Fibroblast of lung (primary cell): ENCODE data around the gene CFHR2. TPM values are rescaled to one million over a fixed set of nuclear protein-coding genes. Genes with fewer than 3 reads are reported as not detected.

ENCODE experiments used
- DNase-seq, 2 donors: peaks; one replicate each; pipeline versions ENCODE4 v3.0.0 to v3.0.0-alpha.2; 2010; ENCODE audit warnings: low read depth in 2 of 2
- H2AFZ ChIP-seq: 2 replicates; pipeline ENCODE4 v1.5.1; 2012; ENCODE audit warnings: low read length, control low read depth, inconsistent platforms
- H3K27ac ChIP-seq: 2 replicates; pipeline ENCODE4 v1.5.1; 2011; ENCODE audit warnings: low read length, control low read depth; ENCODE audit not compliant: insufficient read depth
- H3K27me3 ChIP-seq: 2 replicates; pipeline ENCODE4 v1.5.1; 2011; ENCODE audit warnings: mild to moderate bottlenecking, low read length; ENCODE audit not compliant: control insufficient read depth, insufficient read depth
- H3K36me3 ChIP-seq: 2 replicates; pipeline ENCODE4 v1.5.1; 2011; ENCODE audit warnings: low read length; ENCODE audit not compliant: control insufficient read depth, insufficient read depth
- H3K4me1 ChIP-seq: 2 replicates; pipeline ENCODE4 v1.5.1; 2011; ENCODE audit warnings: low read length; ENCODE audit not compliant: control insufficient read depth, insufficient read depth; ENCODE audit errors: extremely low read depth
- H3K4me2 ChIP-seq: 2 replicates; pipeline ENCODE4 v1.5.1; 2011; ENCODE audit warnings: low read length, control low read depth; ENCODE audit not compliant: insufficient read depth; ENCODE audit errors: extremely low read depth
- H3K4me3 ChIP-seq, 4 experiments: fragments of 200-600 bp in 1 of 4; sonication (generic) in 1 of 4; replicated peaks in 1 of 4; 2 replicates each; pipeline ENCODE4 v1.5.1; 2011 to 2016; ENCODE audit warnings: low read length in 4 of 4, low read depth in 3 of 4, mild to moderate bottlenecking in 3 of 4, control low read depth in 2 of 4, inconsistent platforms in 1 of 4, mixed read lengths in 1 of 4; ENCODE audit not compliant: insufficient read depth in 1 of 4; ENCODE audit errors: control extremely low read depth in 1 of 4
- H3K79me2 ChIP-seq: 2 replicates; pipeline ENCODE4 v1.5.1; 2012; ENCODE audit warnings: mild to moderate bottlenecking, low read length, inconsistent platforms; ENCODE audit not compliant: control insufficient read depth, insufficient read depth
- H3K9ac ChIP-seq: 2 replicates; pipeline ENCODE4 v1.5.1; 2011; ENCODE audit warnings: mild to moderate bottlenecking, low read length, control low read depth; ENCODE audit not compliant: insufficient read depth
- H3K9me3 ChIP-seq: 2 replicates; pipeline ENCODE4 v1.5.1; 2012; ENCODE audit warnings: low read depth, low read length; ENCODE audit not compliant: control insufficient read depth, insufficient read depth
- H4K20me1 ChIP-seq: 2 replicates; pipeline ENCODE4 v1.5.1; 2011; ENCODE audit warnings: low read length; ENCODE audit not compliant: control insufficient read depth, insufficient read depth; ENCODE audit errors: extremely low read depth
- EZH2 ChIP-seq: IDR thresholded peaks from 2 replicates; pipeline ENCODE4 v1.5.1; 2012; ENCODE audit warnings: low read length, control low read depth, mild to moderate bottlenecking; ENCODE audit errors: missing control alignments
- polyA plus RNA-seq, 2 donors: library from polyadenylated mRNA; depleted of rRNA in 1 of 2; stranded (reverse) in 1 of 2; unstranded in 1 of 2; fragments of >200 nt; gene quantifications; 2 replicates each; pipeline ENCODE4 v1.2.1, GENCODE V29; 2011 to 2012; ENCODE audit warnings: missing spikeins in 1 of 2
- total RNA-seq: library from RNA; depleted of rRNA; stranded (reverse); fragments of >200 nt; gene quantifications from 2 replicates; pipeline ENCODE4 v1.2.1, GENCODE V29; 2014
- TF ChIP-seq, protein P1 (sequence below), 2 donors: IDR thresholded peaks in 1 of 2; conservative IDR thresholded peaks in 1 of 2; 1 replicate in 1 of 2; 2 replicates in 1 of 2; pipeline ENCODE4 v1.5.1; 2011 to 2012; ENCODE audit warnings: low read length in 2 of 2, control low read depth in 1 of 2, inconsistent platforms in 1 of 2, low read depth in 1 of 2, mild to moderate bottlenecking in 1 of 2

The CFHR2 gene
- total and polyA plus RNA-seq, 2 donors (not counting 1 experiment from before 2014, with no cell fraction given), result not detected

DNA sequence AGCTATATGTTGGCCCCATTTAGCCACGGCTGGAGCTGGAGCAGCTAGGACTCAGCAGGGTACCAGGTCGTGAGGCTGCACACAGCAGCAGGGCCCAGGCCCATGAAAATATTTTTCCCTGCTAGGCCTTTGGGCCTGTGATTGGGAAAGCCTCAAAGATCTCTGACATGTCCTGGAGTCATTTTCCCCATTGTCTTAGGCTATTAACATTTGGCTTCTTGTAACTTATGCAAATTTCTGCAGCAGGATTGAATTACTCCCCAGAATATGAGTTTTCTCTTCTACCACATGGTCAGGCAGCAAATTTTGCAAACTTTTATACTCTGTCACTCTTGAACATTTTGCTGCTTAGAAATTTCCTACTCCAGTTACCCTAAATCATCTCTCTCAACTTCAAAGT is 11.2 kb downstream of the CFHR2 start:
- no peak overlapping the region for H3K4me3 ChIP-seq
- no peak overlapping the region for H3K9ac ChIP-seq
- no peak overlapping the region for H3K27ac ChIP-seq
- no peaks in the 10 kb centered on the region for H3K36me3 ChIP-seq
- no peak for DNase-seq
- no peaks in the 10 kb centered on the region for H4K20me1 ChIP-seq
- H3K4me1 ChIP-seq, result no peaks in the 10 kb centered on the region
- H3K27me3 ChIP-seq, result no peaks in the 10 kb centered on the region
- H3K9me3 ChIP-seq, result no peaks in the 10 kb centered on the region
- H2AFZ ChIP-seq, result no peak overlapping the region
- no peaks in the 10 kb centered on the region for H3K79me2 ChIP-seq
- TF ChIP-seq, protein P1, sequence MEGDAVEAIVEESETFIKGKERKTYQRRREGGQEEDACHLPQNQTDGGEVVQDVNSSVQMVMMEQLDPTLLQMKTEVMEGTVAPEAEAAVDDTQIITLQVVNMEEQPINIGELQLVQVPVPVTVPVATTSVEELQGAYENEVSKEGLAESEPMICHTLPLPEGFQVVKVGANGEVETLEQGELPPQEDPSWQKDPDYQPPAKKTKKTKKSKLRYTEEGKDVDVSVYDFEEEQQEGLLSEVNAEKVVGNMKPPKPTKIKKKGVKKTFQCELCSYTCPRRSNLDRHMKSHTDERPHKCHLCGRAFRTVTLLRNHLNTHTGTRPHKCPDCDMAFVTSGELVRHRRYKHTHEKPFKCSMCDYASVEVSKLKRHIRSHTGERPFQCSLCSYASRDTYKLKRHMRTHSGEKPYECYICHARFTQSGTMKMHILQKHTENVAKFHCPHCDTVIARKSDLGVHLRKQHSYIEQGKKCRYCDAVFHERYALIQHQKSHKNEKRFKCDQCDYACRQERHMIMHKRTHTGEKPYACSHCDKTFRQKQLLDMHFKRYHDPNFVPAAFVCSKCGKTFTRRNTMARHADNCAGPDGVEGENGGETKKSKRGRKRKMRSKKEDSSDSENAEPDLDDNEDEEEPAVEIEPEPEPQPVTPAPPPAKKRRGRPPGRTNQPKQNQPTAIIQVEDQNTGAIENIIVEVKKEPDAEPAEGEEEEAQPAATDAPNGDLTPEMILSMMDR (conservative IDR thresholded peaks at IDR 0.05 in 1 of 2, IDR thresholded peaks at IDR 0.05 in 1 of 2; ENCODE audit: low read depth in 1 of 2, low read length in 2 of 2), result no peak
- no peak for TF ChIP-seq EZH2
- no peak overlapping the region for H3K4me2 ChIP-seq

DNA sequence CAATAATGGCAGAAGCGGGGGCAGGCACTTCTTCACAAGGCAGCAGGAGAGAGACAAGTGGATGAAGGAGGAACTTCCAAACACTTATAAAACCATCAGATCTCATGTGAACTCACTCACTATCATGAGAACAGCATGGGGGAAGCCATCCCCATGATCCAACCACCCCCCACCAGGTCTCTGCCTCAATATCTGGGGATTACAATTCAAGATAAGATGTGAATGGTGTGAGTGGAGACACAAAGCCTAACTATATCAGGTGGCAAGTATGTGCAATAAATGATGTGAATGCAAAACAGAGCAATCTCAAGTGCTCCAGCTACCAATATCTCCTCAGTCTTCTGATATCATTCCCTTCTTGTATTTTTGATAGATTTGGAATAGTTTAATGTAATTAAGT is 12.4 kb downstream of the CFHR2 start:
- H3K79me2 ChIP-seq, result no peaks in the 10 kb centered on the region
- no peaks in the 10 kb centered on the region for H3K36me3 ChIP-seq
- H3K9ac ChIP-seq, result no peak overlapping the region
- no peaks in the 10 kb centered on the region for H3K4me1 ChIP-seq
- TF ChIP-seq, protein P1 (conservative IDR thresholded peaks at IDR 0.05 in 1 of 2, IDR thresholded peaks at IDR 0.05 in 1 of 2; ENCODE audit: low read depth in 1 of 2, low read length in 2 of 2), result no peak
- no peak for TF ChIP-seq EZH2
- H3K27me3 ChIP-seq, result no peaks in the 10 kb centered on the region
- H3K27ac ChIP-seq, result no peak overlapping the region
- H3K4me3 ChIP-seq, result no peak overlapping the region
- no peak for DNase-seq
- no peaks in the 10 kb centered on the region for H3K9me3 ChIP-seq
- no peaks in the 10 kb centered on the region for H4K20me1 ChIP-seq
- H2AFZ ChIP-seq, result no peak overlapping the region
- no peak overlapping the region for H3K4me2 ChIP-seq

DNA sequence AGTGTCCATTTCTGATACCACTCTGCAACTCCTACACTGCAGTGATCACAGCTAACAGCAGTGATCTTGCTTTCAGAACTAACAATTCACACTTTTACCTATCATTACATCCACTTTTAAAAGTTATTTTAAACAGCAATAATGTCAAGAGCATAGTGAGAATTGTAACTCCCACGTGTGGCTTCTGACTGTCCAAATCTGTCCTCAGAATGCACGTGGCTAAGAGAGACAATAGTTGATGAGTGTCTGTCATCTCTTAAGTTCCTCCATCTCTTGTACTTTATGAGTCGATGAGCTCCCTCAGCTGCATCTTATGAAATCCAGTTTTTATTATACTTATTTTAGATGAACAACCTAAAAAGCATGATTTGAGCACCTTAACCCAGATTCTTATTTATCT is 17.3 kb downstream of the CFHR2 start:
- H4K20me1 ChIP-seq, result no peaks in the 10 kb centered on the region
- no peak for DNase-seq
- no peak overlapping the region for H3K27ac ChIP-seq
- H3K27me3 ChIP-seq, result no peaks in the 10 kb centered on the region
- H3K79me2 ChIP-seq, result no peaks in the 10 kb centered on the region
- H3K4me2 ChIP-seq, result no peak overlapping the region
- H3K9me3 ChIP-seq, result no peaks in the 10 kb centered on the region
- no peak overlapping the region for H3K4me3 ChIP-seq
- TF ChIP-seq EZH2, result no peak
- TF ChIP-seq, protein P1 (conservative IDR thresholded peaks at IDR 0.05 in 1 of 2, IDR thresholded peaks at IDR 0.05 in 1 of 2; ENCODE audit: low read depth in 1 of 2, low read length in 2 of 2), result no peak
- no peak overlapping the region for H3K9ac ChIP-seq
- no peaks in the 10 kb centered on the region for H3K36me3 ChIP-seq
- no peak overlapping the region for H2AFZ ChIP-seq
- no peaks in the 10 kb centered on the region for H3K4me1 ChIP-seq
